ENCODE results near the gene LARP1.

The LARP1 gene

GRCh38 chr5:154779105-154779504, 23.9 kb downstream of the LARP1 start:
- no peak overlapping the region for H3K27ac ChIP-seq
- TF ChIP-seq ZFX (IDR thresholded peaks at IDR 0.05) (no peak), CTCF (conservative IDR thresholded peaks at IDR 0.05) (no peak)

GRCh38 chr5:154780128-154780527, 25.0 kb downstream of the LARP1 start:
- H3K27ac ChIP-seq = no peak overlapping the region
- TF ChIP-seq ZFX (IDR thresholded peaks at IDR 0.05) (no peak), CTCF (conservative IDR thresholded peaks at IDR 0.05) (no peak)

GRCh38 chr5:154782326-154782725, 27.1 kb downstream of the LARP1 start:
- TF ChIP-seq ZFX (IDR thresholded peaks at IDR 0.05) = no peak
- H3K27ac ChIP-seq = no peak overlapping the region

- no peak overlapping the region for H3K27ac ChIP-seq
- TF ChIP-seq CTCF (conservative IDR thresholded peaks at IDR 0.05) (no peak), ZFX (IDR thresholded peaks at IDR 0.05) (no peak)
Measured at GRCh38 chr5:154782812-154783592, 27.8 kb downstream of the LARP1 start.

GRCh38 chr5:154783774-154784460, 28.7 kb downstream of the LARP1 start:
- H3K27ac ChIP-seq = no peak overlapping the region
- TF ChIP-seq ZFX (IDR thresholded peaks at IDR 0.05) = no peak
- TF ChIP-seq CTCF (conservative IDR thresholded peaks at IDR 0.05) = no peak

GRCh38 chr5:154784856-154785255, 29.7 kb downstream of the LARP1 start:
- H3K27ac ChIP-seq = no peak overlapping the region

GRCh38 chr5:154786414-154786813, 31.2 kb downstream of the LARP1 start:
- TF ChIP-seq CTCF (conservative IDR thresholded peaks at IDR 0.05) = no peak
- TF ChIP-seq ZFX (IDR thresholded peaks at IDR 0.05) = no peak
- H3K27ac ChIP-seq = no peak overlapping the region

More at GRCh38 chr5:154784856-154785255, 29.7 kb downstream of the LARP1 start:
- TF ChIP-seq ZFX (IDR thresholded peaks at IDR 0.05) = no peak
- TF ChIP-seq CTCF (conservative IDR thresholded peaks at IDR 0.05) = no peak
